HG03520 (cell line): ENCODE results near the gene BNIP5.
"Not testable (repeated sequence)": the region's sequence is repeated elsewhere in the genome, so short reads cannot be mapped to it uniquely, and the experiment has no call there.

Experiments used
- ATAC-seq: cut with Tn5 transposase; IDR thresholded peaks from one replicate; pipeline ENCODE4 v1.9.1; 2021; ENCODE audit warnings: mild to moderate bottlenecking, moderate library complexity; ENCODE audit not compliant: unreplicated experiment

The BNIP5 gene

GRCh38 chr6:36345681-36346466, 9.2 kb upstream of the BNIP5 start:
- no peak for ATAC-seq

- no peak for ATAC-seq
Measured at GRCh38 chr6:36343109-36343680, 6.5 kb upstream of the BNIP5 start.

GRCh38 chr6:36340618-36341454, 4.1 kb upstream of the BNIP5 start:
- ATAC-seq = no peak

GRCh38 chr6:36340306-36340617, 3.6 kb upstream of the BNIP5 start:
- no peak for ATAC-seq

GRCh38 chr6:36339146-36339545, 2.5 kb upstream of the BNIP5 start:
- ATAC-seq = no peak

GRCh38 chr6:36338223-36338622, 1.5 kb upstream of the BNIP5 start:
- ATAC-seq = not testable (repeated sequence)

GRCh38 chr6:36337814-36338213, 1.1 kb upstream of the BNIP5 start:
- no peak for ATAC-seq

GRCh38 chr6:36336208-36336710, 429 bp downstream of the BNIP5 start:
- no peak for ATAC-seq

GRCh38 chr6:36335465-36336207, 1.1 kb downstream of the BNIP5 start:
- no peak for ATAC-seq

- no peak for ATAC-seq
Measured at GRCh38 chr6:36334832-36335459, 1.7 kb downstream of the BNIP5 start.

GRCh38 chr6:36333931-36334725, 2.6 kb downstream of the BNIP5 start:
- ATAC-seq = no peak

GRCh38 chr6:36333171-36333895, 3.4 kb downstream of the BNIP5 start:
- no peak for ATAC-seq

GRCh38 chr6:36331381-36331780, 5.3 kb downstream of the BNIP5 start:
- no peak for ATAC-seq

- ATAC-seq = no peak
Measured at GRCh38 chr6:36330366-36330765, 6.3 kb downstream of the BNIP5 start.

GRCh38 chr6:36329798-36330291, 6.8 kb downstream of the BNIP5 start:
- ATAC-seq = no peak

GRCh38 chr6:36328600-36328999, 8.1 kb downstream of the BNIP5 start:
- no peak for ATAC-seq

GRCh38 chr6:36327919-36328236, 8.8 kb downstream of the BNIP5 start:
- no peak for ATAC-seq

GRCh38 chr6:36327226-36327918, 9.3 kb downstream of the BNIP5 start:
- no peak for ATAC-seq
